NT2/D1 (cell line): ENCODE results near the gene MICAL2.

Experiments
- DNase-seq: peaks from one replicate; pipeline ENCODE4 v3.0.0-alpha.2; 2011; ENCODE audit warnings: low read depth, low spot score
- H3K27me3 ChIP-seq: 2 replicates; pipeline ENCODE4 v1.6.0; 2011; ENCODE audit warnings: mild to moderate bottlenecking; ENCODE audit not compliant: insufficient read length, insufficient read depth
- H3K36me3 ChIP-seq: 2 replicates; pipeline ENCODE4 v1.6.1; 2011; ENCODE audit warnings: mild to moderate bottlenecking, low read length, mixed read lengths; ENCODE audit not compliant: insufficient read depth, insufficient read length
- H3K4me1 ChIP-seq: 2 replicates; pipeline ENCODE4 v1.5.1; 2011; ENCODE audit not compliant: insufficient read depth, insufficient read length
- H3K4me3 ChIP-seq: 2 replicates; pipeline ENCODE4 v1.5.1; 2011; ENCODE audit warnings: low read depth; ENCODE audit not compliant: insufficient read length
- H3K9ac ChIP-seq: 2 replicates; pipeline ENCODE4 v1.6.0; 2011; ENCODE audit warnings: low read depth; ENCODE audit not compliant: insufficient read length
- H3K9me3 ChIP-seq: 2 replicates; pipeline ENCODE4 v1.5.1; 2011; ENCODE audit warnings: mild to moderate bottlenecking, low read length; ENCODE audit not compliant: insufficient read depth
- SUZ12 ChIP-seq: IDR thresholded peaks from 2 replicates; pipeline ENCODE4 v1.6.1; 2011; ENCODE audit not compliant: insufficient read length, insufficient read depth; ENCODE audit errors: extremely low read depth
- YY1 ChIP-seq: IDR thresholded peaks from 2 replicates; pipeline ENCODE4 v1.6.1; 2011; ENCODE audit not compliant: insufficient read length, insufficient read depth
- ZNF274 ChIP-seq: IDR thresholded peaks from 2 replicates; pipeline ENCODE4 v1.6.1; 2011; ENCODE audit warnings: mild to moderate bottlenecking, low read depth, low read length

MICAL2 gene

DNA sequence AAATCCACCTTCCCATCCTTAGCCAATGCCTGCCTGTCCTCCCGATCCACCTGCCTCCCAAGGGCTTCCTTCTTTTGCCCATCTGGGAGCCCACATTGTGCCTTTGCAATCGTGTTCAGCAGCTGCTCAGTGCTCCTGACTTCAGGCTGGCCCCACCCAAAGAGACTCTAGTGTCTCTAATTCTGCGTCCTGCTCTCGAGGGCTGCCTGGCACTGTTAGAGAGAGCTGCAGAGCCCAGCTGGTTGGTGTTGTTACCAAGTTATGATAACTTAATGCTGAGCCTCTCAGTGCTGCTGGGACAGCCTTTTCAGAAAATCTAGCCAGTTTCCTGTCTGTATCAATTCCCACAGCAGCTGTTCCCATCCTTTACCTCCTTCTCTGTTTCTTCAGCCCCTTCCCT, 69.1 kb downstream of the MICAL2 start:
- no peak for DNase-seq
- H3K4me1 ChIP-seq: no peaks in the 10 kb centered on the region

DNA sequence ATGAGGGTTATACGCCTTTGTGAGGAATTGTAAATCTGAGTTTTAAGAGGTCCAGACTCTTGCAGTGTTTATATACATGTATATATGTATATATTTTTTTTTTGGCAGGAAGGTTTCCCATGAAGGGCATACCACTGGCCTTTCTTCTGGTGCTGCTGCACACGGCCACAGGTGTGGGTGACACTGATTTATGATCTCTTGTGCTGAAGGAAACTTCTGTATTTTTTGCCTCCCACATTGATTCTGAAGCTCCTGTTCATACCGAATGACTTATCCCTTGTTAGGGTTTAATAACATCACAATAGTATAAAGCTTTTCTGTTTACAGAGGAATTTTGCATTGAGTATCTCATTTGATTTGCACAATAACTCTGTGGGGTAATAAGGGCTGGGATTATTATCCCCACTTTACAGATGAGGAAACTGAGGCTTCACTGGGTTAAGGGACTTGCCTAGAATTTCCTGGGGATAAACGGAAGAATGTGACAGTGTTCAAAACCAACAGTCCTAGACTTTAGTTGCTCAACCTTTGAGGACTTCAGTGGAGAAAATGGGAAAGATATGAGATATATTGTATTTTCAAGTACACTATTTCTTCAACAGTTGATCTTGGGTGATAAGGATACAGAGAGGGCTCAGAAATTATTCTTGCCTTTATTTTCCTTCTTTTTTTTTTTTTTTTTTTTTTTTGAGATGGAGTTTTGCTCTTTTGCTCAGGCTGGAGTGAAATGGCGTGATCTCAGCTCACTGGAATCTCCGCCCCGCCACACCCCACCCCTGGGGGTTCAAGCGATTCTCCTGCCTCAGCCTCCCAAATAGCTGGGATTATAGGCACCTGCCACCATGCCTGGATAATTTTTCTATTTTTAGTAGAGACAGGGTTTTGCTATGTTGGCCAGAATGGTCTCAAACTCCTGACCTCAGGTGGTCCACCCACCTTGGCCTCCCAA, 70.1 kb downstream of the MICAL2 start:
- H3K36me3 ChIP-seq: no peaks in the 10 kb centered on the region
- DNase-seq: no peak
- H3K4me1 ChIP-seq: no peaks in the 10 kb centered on the region
- no peaks in the 10 kb centered on the region for H3K27me3 ChIP-seq
- H3K9ac ChIP-seq: no peak overlapping the region
- H3K4me3 ChIP-seq: no peak overlapping the region
- H3K9me3 ChIP-seq: no peaks in the 10 kb centered on the region
- no peak for TF ChIP-seq SUZ12
- TF ChIP-seq ZNF274: no peak
- no peak for TF ChIP-seq YY1

More for the DNA sequence above, 69.1 kb downstream of the MICAL2 start:
- Histone ChIP-seq H3K9ac (no peak overlapping the region), H3K36me3 (no peaks in the 10 kb centered on the region), H3K4me3 (no peak overlapping the region), H3K9me3 (no peaks in the 10 kb centered on the region), H3K27me3 (no peaks in the 10 kb centered on the region)
- TF ChIP-seq ZNF274: no peak
- TF ChIP-seq YY1: no peak
- no peak for TF ChIP-seq SUZ12

DNA sequence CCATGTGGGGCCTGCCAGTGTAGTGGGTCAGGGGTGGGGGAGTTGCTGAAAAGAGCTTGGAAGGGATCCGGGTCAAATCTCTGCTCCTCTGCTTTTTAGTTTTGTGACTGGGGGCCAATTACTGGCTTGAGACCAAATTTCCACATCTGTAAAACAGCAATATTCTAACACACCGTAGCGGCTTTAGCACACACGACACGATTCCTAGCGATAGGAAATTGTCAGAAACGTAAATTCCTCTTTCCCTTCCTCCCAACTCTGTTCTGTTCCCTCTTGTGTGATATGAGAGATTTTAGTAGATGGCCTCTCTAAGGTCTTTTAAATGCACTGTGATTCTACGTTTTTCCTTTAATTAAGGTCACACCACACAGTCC, 71.9 kb downstream of the MICAL2 start:
- Histone ChIP-seq H3K4me1 (no peaks in the 10 kb centered on the region), H3K9me3 (no peaks in the 10 kb centered on the region), H3K27me3 (no peaks in the 10 kb centered on the region), H3K4me3 (no peak overlapping the region), H3K36me3 (no peaks in the 10 kb centered on the region), H3K9ac (no peak overlapping the region)
- no peak for DNase-seq
- TF ChIP-seq ZNF274: no peak

DNA sequence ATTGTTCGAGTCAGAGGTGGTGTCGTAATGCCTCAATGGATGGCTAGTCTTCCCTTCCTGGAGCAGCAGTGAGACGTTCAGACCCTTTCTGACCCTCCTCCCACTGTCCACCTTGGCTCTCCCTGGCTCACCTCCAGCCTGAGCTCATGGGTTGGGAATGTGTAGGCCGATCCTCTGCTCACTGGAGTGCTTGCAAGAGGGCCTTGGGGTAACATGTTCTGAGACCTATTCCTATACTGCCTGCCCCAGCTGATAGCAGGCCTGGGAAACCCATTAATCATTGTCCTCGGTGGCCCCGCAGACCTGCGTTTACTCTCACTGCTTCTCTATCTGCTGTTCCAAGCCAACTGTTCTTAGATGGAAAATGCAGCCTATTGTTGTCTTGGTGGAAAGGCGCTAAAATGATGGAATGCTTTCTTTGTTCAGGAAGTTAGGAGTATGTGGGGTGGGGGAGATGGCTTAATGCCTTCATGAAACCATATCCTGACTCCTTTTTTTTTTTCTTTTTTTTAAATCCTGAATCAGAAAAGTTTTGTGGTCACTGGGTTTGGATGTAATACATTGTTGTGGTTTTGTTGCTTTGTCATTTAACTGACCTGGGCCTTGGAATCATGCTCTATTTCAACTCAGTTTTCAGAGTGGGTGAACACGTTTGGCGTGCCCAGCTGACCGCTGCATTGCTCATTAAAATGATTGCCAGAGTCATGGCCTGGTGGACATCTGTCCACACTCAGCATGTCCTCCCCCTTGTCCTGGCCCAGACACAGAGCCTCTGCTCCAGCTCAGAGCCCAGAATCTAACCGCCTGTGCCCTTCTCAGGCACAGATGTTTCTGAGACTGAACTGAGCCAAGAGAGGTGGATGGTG, 72.5 kb downstream of the MICAL2 start:
- H3K9me3 ChIP-seq: no peaks in the 10 kb centered on the region
- DNase-seq: no peak
- no peak overlapping the region for H3K9ac ChIP-seq
- peaks cover 2% of the 10 kb centered on the region for H3K4me1 ChIP-seq
- no peaks in the 10 kb centered on the region for H3K36me3 ChIP-seq
- no peak overlapping the region for H3K4me3 ChIP-seq
- no peaks in the 10 kb centered on the region for H3K27me3 ChIP-seq
- no peak for TF ChIP-seq ZNF274
- no peak for TF ChIP-seq YY1

DNA sequence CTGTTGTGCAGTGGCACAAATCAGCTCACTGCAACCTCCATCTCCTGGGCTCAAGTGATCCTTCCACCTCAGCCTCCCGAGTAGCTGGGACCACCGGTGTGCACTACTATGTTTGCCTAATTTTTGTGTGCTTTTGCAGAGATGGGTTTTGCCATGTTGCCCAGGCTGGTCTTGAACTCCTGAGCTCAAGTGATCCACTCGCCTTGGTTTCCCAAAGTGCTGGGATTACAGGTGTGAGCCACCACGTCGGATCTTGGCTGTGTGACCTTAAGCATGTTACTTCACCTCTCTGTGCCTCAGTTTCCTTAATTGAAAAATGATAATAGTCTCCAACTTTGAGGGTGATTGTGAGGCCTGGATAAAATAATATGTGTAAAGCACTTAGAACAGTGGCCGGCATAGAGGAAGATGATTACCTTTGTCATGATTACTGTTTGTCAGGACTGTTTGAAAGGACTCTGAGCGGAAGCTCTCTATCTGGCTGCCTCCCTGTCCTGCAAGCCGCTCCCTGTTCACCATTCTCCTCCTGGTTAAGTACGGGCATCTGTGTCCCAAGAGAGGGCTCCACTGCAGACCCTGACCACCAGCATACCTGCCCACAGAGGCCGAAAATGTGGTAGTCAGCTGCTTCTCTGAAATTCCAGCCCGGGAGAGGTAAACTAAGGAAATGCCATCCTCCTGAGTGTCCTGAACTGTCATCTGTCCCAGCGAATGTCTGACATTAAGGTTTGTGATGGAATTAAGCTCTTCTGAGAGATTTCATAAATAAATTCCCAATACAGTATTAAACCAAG, 73.6 kb downstream of the MICAL2 start:
- Histone ChIP-seq H3K27me3 (no peaks in the 10 kb centered on the region), H3K9ac (no peak overlapping the region), H3K4me3 (no peak overlapping the region), H3K9me3 (no peaks in the 10 kb centered on the region), H3K4me1 (peaks cover 2% of the 10 kb centered on the region), H3K36me3 (no peaks in the 10 kb centered on the region)
- DNase-seq: no peak
- TF ChIP-seq SUZ12 (no peak), YY1 (no peak), ZNF274 (no peak)

DNA sequence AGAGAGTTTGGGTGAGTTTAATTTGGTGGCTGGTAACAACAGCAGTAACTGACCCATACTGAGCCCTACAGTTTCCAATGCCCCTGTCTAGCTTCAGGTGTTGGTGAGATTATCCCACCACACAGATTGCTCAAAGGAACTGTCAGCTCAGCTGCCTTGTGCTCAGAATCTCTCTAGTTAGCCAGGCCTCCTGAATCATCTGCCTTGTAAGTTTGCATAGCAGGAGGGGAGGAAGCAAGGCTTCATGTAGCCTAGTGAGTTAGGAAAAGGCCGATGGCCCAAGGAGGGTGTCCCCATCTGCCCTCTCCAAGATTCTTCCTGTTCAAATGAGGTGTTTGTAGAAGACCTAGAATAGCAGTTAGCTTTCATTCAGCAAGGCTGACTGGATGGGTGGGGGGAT, 74.3 kb downstream of the MICAL2 start:
- Histone ChIP-seq H3K36me3 (no peaks in the 10 kb centered on the region), H3K4me3 (no peak overlapping the region), H3K4me1 (peaks cover 2% of the 10 kb centered on the region), H3K9ac (no peak overlapping the region), H3K27me3 (no peaks in the 10 kb centered on the region), H3K9me3 (no peaks in the 10 kb centered on the region)
- TF ChIP-seq YY1 (no peak), SUZ12 (no peak), ZNF274 (no peak)
- no peak for DNase-seq
